SH-SY5Y (cell line): Measurements from ENCODE around the gene SEC61A1.

Experiments
- GATA2 ChIP-seq: IDR thresholded peaks from 2 replicates; pipeline ENCODE4 v1.6.1; 2011; ENCODE audit warnings: mild to moderate bottlenecking, low read depth, low read length
- GATA3 ChIP-seq: IDR thresholded peaks from 2 replicates; pipeline ENCODE4 v1.6.1; 2011; ENCODE audit warnings: low read depth, mild to moderate bottlenecking, low read length, moderate library complexity

DNA sequence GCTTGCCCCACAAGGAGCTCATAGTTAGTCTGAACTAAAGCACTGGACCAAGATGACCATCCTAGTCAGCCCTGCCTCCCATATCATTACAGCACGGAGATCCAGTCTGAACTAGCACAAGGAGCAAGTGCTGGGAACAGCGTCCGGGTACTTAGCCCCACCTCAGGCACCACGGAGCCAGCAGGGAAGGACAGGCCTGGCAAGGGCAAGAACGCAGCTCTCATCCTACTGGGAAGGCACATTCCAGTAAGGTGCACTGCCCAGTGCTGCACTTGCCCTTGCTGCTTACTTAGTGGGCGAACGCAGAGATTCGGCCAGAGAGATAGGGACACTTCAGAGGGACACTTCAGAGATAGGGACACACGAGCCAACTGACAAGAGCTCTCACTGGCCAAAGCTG is 27.6 kb downstream of the SEC61A1 start:
- TF ChIP-seq GATA3 (no peak), GATA2 (no peak)
